Left lobe of liver (tissue), 1 donor: ENCODE results near the gene CRY1. TPM values are rescaled to one million over a fixed set of nuclear protein-coding genes. Genes with fewer than 3 reads are reported as not detected.

Experiments
- total RNA-seq: library from RNA; stranded (reverse); gene quantifications from one replicate; pipeline ENCODE4 v1.2.1, GENCODE V29; 2021
- donor health status: DM: no; HTN: yes; CAD: no.

Gene CRY1
- total RNA-seq, 1 donor from 2014 or later = 10.8 TPM

Other genes starting within 250 kb of the CRY1 start
- 23.2 TPM for gene TMEM263, start 137.6 kb downstream of the CRY1 start, total RNA-seq
- 10.6 TPM for gene MTERF2, start 106.4 kb downstream of the CRY1 start, total RNA-seq